Stimulated activated naive CD4-positive, alpha-beta T cell (primary cell): ENCODE measurements around the gene SAMHD1.
"Not testable (repeated sequence)": the region's sequence is repeated elsewhere in the genome, so short reads cannot be mapped to it uniquely, and the experiment has no call there.

Experiments
- DNase-seq, 6 experiments: peaks; one replicate each; lab custom pipeline; 2025; lab: John Stamatoyannopoulos, UW

Gene SAMHD1

DNA sequence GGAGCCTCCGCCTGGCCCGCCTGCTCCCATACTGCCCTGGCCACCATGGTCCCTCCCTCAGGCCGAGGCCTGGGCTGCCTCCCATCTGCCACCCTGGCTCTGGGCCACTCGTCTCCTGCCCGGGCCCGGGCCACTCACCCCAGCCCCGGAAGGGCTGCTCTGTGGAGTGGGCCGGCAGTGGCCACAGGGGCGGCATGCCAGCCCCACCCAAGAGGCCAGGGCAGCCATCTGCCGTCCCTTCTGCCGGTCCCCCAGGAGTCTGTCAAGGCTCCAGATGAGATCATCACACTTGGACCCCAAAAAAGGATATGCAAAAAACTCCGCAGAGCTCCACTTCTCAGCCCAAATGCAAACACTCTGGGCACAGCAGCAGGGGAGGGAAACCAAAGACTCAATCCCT, 99.3 kb downstream of the SAMHD1 start:
- no peak for DNase-seq

DNA sequence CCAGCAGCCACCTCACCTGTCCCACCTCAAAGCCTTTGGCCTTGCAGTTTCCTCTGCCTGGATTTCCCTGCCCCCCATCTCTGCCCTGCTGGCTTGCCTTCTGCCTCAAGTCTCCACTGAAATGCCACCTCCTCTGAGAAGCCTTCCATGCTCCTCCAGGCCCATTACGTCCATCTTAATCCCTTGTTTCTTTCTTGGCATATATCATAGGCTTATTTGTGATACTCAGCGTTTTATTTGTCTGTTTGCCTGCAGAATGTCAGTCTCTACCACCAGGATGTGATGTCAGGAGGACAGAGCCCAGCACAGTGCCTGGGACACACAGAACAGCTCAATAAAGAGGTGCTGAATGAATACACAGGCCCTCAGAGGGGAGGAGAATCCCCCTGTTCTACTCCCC, 100.0 kb downstream of the SAMHD1 start:
- no peak for DNase-seq

DNA sequence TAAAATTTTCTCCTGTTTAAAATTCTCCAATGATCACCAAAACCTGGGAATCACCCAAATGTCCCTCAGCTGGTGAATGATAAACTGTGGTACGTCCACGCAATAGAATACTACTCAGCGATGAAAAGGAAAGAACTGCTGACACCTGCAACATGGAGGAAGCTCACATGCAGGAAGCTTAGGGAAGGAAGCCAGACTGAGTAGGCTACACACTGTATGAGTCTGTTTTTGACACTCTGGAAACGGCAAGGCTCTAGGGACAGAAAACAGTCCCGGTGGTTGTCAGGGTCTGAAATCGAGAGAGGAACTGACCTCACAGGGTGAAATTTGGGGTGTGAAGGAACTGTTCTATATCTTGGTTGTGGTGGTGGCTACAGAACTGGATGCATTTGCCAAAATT, 100.7 kb downstream of the SAMHD1 start:
- no peak for DNase-seq

- DNase-seq = no peak
Measured at GRCh38 chr20:36849333-36850065, 102.0 kb downstream of the SAMHD1 start.

DNA sequence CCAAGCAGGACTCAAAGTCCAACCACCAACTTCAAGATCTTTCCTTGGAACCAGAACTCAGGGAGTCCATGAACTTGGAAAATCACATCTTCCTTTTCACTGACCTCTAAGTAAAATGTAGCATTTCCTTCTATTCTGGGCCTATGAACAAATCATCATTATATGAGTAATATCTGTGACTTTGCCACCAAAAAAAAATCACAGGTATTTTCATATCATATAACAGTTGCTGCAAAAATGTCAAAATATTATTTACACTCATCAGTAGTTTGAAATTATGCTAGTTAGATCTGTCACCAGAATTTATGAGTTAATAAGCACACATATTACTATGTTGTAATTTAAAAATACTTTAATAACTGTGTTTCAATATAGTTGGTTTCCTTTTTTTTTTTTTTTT, 102.8 kb downstream of the SAMHD1 start:
- DNase-seq = no peak

GRCh38 chr20:36848078-36848660, 103.3 kb downstream of the SAMHD1 start:
- DNase-seq = no peak

GRCh38 chr20:36847710-36848040, 103.8 kb downstream of the SAMHD1 start:
- DNase-seq = no peak

DNA sequence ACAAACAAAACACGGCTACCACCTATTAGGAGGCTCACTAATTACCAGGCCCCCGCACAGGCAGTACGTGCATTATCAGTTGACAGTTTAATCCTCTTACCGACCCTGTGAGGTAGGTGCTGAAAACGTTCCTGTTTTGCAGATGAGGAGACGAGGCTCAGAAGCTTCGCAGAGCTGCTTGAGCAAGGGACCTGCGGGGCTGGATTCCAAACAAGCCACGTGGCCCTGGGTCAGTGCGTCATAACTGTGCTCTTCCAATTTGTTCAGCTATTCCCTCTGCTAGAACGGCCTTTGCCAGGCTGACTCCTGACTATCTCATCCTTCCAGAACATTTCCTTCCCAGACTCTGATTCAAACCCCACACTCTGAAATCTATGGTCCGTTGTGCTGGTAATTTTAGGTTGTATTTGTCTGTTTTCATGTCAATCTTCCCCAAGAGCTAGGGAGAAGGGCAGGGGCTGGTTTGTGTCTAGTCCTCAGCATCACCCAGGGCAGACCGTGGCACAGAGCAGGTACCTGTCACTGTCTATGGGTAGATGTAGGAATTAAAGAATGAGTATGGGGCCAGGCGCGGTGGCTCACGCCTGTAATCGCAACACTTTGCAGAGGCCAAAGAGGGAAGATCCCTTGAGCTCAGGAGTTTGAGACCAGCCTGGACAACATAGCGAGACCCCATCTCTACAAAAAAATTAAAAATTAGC, 104.3 kb downstream of the SAMHD1 start:
- no peak for DNase-seq

- DNase-seq = no peak
Measured at GRCh38 chr20:36845288-36845971, 106.1 kb downstream of the SAMHD1 start.

DNA sequence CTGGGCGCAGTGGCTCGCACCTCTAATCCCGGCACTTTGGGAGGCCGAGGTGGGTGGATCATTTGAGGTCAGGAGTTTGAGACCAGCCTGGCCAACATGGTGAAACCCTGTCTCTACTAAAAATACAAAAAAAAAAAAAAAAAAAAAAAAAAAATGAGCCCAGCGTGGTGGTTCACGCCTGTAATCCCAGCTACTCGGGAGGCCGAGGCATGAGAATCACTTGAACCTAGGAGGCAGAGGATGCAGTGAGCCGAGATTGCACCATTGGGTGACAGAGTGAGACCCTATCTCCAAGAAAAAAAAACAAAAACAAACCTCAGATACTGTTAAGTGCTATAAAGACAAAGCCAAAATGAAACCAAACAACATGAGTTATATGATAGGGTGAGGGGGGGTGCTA, 110.5 kb downstream of the SAMHD1 start:
- not testable (repeated sequence) for DNase-seq
